ENCODE measurements around the gene RNH1.

DNA sequence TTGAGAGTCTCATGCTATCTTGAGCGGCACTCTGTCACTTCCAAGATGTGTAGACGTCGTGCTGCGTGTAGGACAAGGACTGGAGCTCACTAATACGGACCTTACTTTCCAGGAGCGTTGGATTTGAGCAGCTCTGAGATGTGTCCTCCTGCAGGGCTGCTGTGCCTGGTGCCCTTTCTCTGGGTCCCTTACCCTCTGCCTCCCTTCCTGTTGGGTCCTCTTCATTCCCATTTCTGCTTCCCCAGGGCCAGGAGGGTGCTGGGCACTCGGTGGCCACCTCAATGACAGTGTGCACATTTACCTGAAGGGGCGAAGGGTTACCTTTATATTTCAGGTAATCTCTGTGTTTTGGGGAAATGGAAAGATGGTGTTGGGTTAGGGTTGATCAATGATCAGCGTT, 53.0 kb downstream of the RNH1 start:
- no peak for TF ChIP-seq CTCF (IDR thresholded peaks at IDR 0.05)
- TF ChIP-seq POLR2A (IDR thresholded peaks at IDR 0.05) = no peak

All from body of pancreas (tissue), 4 donors.